Epithelial cell of umbilical artery (primary cell): ENCODE data around the gene CHST10. TPM values are rescaled to one million over a fixed set of nuclear protein-coding genes. Genes with fewer than 3 reads are reported as not detected.

Experiments used
- total RNA-seq: library from RNA; depleted of rRNA; stranded (reverse); fragments of >200 nt; gene quantifications from 2 replicates; pipeline ENCODE4 v1.2.3, GENCODE V29; 2014

CHST10 gene, protein sequence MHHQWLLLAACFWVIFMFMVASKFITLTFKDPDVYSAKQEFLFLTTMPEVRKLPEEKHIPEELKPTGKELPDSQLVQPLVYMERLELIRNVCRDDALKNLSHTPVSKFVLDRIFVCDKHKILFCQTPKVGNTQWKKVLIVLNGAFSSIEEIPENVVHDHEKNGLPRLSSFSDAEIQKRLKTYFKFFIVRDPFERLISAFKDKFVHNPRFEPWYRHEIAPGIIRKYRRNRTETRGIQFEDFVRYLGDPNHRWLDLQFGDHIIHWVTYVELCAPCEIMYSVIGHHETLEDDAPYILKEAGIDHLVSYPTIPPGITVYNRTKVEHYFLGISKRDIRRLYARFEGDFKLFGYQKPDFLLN
- total RNA-seq, result 14.3 TPM in 2 replicates

DNA sequence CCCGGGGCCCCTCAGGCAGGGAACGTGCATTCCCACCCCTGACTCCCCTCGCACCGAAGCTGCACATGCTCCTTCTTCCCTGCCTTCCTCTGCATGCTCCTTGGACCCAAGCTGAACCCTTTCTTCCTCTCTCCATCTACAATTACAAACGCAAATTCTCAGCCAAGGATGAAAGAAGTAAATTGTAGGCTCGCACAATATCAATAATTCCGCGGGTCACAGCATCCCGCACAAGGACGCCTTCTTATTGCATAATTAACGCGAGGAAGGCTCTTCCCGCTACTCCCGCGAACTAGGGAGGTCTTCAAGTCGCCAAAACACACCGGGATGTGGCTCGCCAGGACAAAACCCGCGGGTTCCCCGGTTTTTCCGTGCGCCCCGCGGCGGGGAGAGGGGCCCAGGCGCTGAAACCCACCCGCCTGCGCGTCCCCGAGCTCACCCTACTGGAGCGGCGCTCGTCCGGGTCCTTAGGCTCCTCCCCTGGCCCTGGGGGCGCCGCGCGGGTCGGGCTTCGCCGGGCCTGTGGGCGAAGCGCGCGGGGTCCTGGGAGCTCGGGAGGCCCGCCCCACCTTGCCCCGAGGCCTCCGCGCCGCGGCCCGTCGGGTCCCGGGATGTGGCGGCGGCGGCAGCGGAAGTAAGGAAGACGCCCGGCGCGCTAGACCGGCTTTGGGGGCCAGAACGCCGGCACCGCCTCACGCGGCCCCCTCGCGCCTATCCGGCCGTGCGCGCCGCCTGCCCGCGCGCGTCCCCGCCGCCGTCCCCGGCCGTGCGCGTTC, at the start of gene CHST10:
TSS of gene CHST10 (minus strand) at position 734 of the 776 bp plus-strand sequence. CDS start 10,993 bp downstream, outside the sequence.

Other genes starting within 250 kb of the CHST10 start
- 0.15 TPM in 1 of 2 replicates, not detected in the other for gene LONRF2, start 95.2 kb downstream of the CHST10 start, total RNA-seq
- not detected in 2 replicates for gene NMS, start 52.8 kb upstream of the CHST10 start, total RNA-seq
- gene PDCL3, start 145.3 kb upstream of the CHST10 start, total RNA-seq, result 24.4 and 25.8 TPM in 2 replicates